Peyer's patch (tissue), 4 donors: ENCODE measurements around the gene HTATSF1.

ENCODE experiments used
- CTCF ChIP-seq, 6 experiments: fragments of 450-650 bp in 4 of 6; fragments of 200-600 bp in 2 of 6; sonication (generic) in 1 of 6; IDR thresholded peaks; one replicate each; pipeline ENCODE4 v1.5.1; 2017 to 2019; ENCODE audit warnings: antibody characterized with exemption in 6 of 6, mild to moderate bottlenecking in 3 of 6, moderate library complexity in 1 of 6
- POLR2A ChIP-seq, 2 donors: fragments of 450-650 bp; IDR thresholded peaks; one replicate each; pipeline ENCODE4 v1.5.1; 2017; ENCODE audit warnings: antibody characterized with exemption in 2 of 2, mild to moderate bottlenecking in 2 of 2, moderate library complexity in 2 of 2

DNA sequence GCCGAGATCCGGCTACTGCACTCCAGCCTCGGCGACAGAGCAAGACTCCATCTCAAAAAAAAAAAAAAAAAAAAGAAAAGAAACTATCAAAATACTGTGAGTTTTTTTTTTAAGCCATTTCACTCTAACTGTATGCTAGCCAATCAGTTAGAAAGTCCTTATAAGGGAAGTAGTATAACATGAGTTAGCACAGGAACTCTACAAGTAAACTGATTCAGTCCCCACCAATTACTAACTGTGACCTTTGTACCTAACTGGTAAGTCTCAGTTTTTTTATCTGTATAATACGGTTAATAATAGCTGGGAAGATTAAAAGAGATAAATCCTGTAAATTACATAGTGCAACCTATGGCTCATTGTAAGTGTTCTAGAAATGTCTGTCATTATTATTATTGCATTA lies 44.8 kb upstream of the HTATSF1 start:
- TF ChIP-seq CTCF (IDR thresholded peaks at IDR 0.05) = no peak
- no peak for TF ChIP-seq POLR2A (IDR thresholded peaks at IDR 0.05)
